IMR-90 (cell line): ENCODE results near the gene IL36A. TPM values are rescaled to one million over a fixed set of nuclear protein-coding genes. Genes with fewer than 3 reads are reported as not detected.

Experiments
- ATAC-seq: fragments of 200-7000 bp; cut with Tn5 transposase; 2 replicates; pipeline ENCODE4 v1.9.1; 2020; ENCODE audit warnings: low read depth, mild to moderate bottlenecking, moderate library complexity
- BruUV-seq: library from RNA; stranded (reverse); fragments of 400-500 nt; replicated peaks from 2 replicates; lab custom pipeline; 2021; lab: Mats Ljungman, UMichigan
- CTCF ChIA-PET: fragments of 300-600 bp; formaldehyde crosslinking; extraction: SDS; loops from one replicate; lab custom pipeline; 2021; ENCODE audit warnings: antibody characterized with exemption; lab: Yijun Ruan, JAX
- POLR2A ChIA-PET: fragments of 300-600 bp; sonication (Branson Sonifier 250); formaldehyde crosslinking; loops from one replicate; lab custom pipeline; 2022; ENCODE audit warnings: antibody characterized with exemption; ENCODE audit not compliant: unreplicated experiment; lab: Charles Lee
- DNase-seq: peaks from one replicate; pipeline ENCODE4 v3.0.0; 2013
- H2AFZ ChIP-seq: replicated peaks from 2 replicates; pipeline ENCODE3; 2013; ENCODE audit warnings: low read length, mild to moderate bottlenecking; ENCODE audit not compliant: poor library complexity
- H2AK5ac ChIP-seq: 2 replicates; pipeline ENCODE4 v1.6.1; 2013; ENCODE audit warnings: low read depth, low read length, inconsistent platforms
- H2AK9ac ChIP-seq: replicated peaks from 2 replicates; pipeline ENCODE3; 2013; ENCODE audit warnings: mild to moderate bottlenecking, low read depth, low read length, moderate library complexity; ENCODE audit not compliant: poor library complexity
- H2BK120ac ChIP-seq: 2 replicates; pipeline ENCODE4 v1.6.1; 2013; ENCODE audit warnings: low read depth, low read length, inconsistent platforms
- H2BK15ac ChIP-seq: 3 replicates; pipeline ENCODE4 v1.6.1; 2013; ENCODE audit warnings: low read depth, low read length, inconsistent platforms
- H2BK20ac ChIP-seq: 2 replicates; pipeline ENCODE4 v1.6.1; 2013; ENCODE audit warnings: low read depth, mild to moderate bottlenecking, inconsistent platforms, low read length, moderate library complexity
- H2BK5ac ChIP-seq: 2 replicates; pipeline ENCODE4 v1.6.1; 2013; ENCODE audit warnings: mild to moderate bottlenecking, low read depth, low read length, inconsistent platforms; ENCODE audit not compliant: poor library complexity, severe bottlenecking
- H3K14ac ChIP-seq: replicated peaks from 2 replicates; pipeline ENCODE4 v1.6.1; 2013; ENCODE audit warnings: low read depth, low read length, inconsistent platforms
- H3K18ac ChIP-seq: 2 replicates; pipeline ENCODE4 v1.6.1; 2013; ENCODE audit warnings: low read depth, low read length, control low read depth
- H3K23ac ChIP-seq: 2 replicates; pipeline ENCODE4 v1.6.1; 2013; ENCODE audit warnings: low read depth, low read length, inconsistent platforms
- H3K27ac ChIP-seq: 2 replicates; pipeline ENCODE4 v1.5.1; 2013; ENCODE audit warnings: mild to moderate bottlenecking, control low read depth, low read length; ENCODE audit not compliant: insufficient read depth
- H3K27me3 ChIP-seq: 2 replicates; pipeline ENCODE4 v1.6.1; 2013; ENCODE audit warnings: low read length; ENCODE audit not compliant: control insufficient read depth, insufficient read depth
- H3K36me3 ChIP-seq: 2 replicates; pipeline ENCODE4 v1.6.1; 2013; ENCODE audit warnings: low read length, mixed read lengths; ENCODE audit not compliant: control insufficient read depth, insufficient read depth
- H3K4ac ChIP-seq: 2 replicates; pipeline ENCODE4 v1.6.1; 2013; ENCODE audit warnings: low read depth, low read length, inconsistent platforms
- H3K4me1 ChIP-seq: 2 replicates; pipeline ENCODE4 v1.6.1; 2013; ENCODE audit warnings: low read length, mixed read lengths; ENCODE audit not compliant: control insufficient read depth, insufficient read depth
- H3K4me2 ChIP-seq: 2 replicates; pipeline ENCODE4 v1.6.1; 2013; ENCODE audit warnings: low read depth, mild to moderate bottlenecking, control low read depth, low read length, moderate library complexity
- H3K4me3 ChIP-seq: 2 replicates; pipeline ENCODE4 v1.5.1; 2013; ENCODE audit warnings: low read depth, mild to moderate bottlenecking, control low read depth, low read length, moderate library complexity; ENCODE audit not compliant: insufficient read depth
- H3K56ac ChIP-seq: 2 replicates; pipeline ENCODE4 v1.6.1; 2013; ENCODE audit warnings: low read length, inconsistent platforms; ENCODE audit not compliant: insufficient read depth; ENCODE audit errors: extremely low read depth
- H3K79me1 ChIP-seq, 2 experiments: 2 replicates each; pipeline ENCODE4 v1.6.1; 2013; ENCODE audit warnings: low read length in 2 of 2, inconsistent platforms in 1 of 2, low read depth in 1 of 2
- H3K9ac ChIP-seq: 2 replicates; pipeline ENCODE4 v1.6.1; 2013; ENCODE audit warnings: low read depth, low read length, control low read depth
- H3K9me1 ChIP-seq: 2 replicates; pipeline ENCODE4 v1.6.1; 2013; ENCODE audit warnings: low read length, inconsistent platforms; ENCODE audit not compliant: insufficient read depth
- H3K9me3 ChIP-seq: 2 replicates; pipeline ENCODE4 v1.6.1; 2013; ENCODE audit warnings: low read length; ENCODE audit not compliant: control insufficient read depth, insufficient read depth
- H4K20me1 ChIP-seq: 2 replicates; pipeline ENCODE4 v1.6.1; 2013; ENCODE audit warnings: low read length, inconsistent platforms; ENCODE audit not compliant: insufficient read depth
- H4K5ac ChIP-seq: 2 replicates; pipeline ENCODE4 v1.6.1; 2013; ENCODE audit warnings: mild to moderate bottlenecking, low read depth, low read length, control low read depth
- H4K8ac ChIP-seq, 2 experiments: 2 replicates each; pipeline ENCODE4 v1.6.1; 2013; ENCODE audit warnings: low read depth in 2 of 2, low read length in 2 of 2, control low read depth in 1 of 2, inconsistent platforms in 1 of 2
- H4K91ac ChIP-seq: 2 replicates; pipeline ENCODE4 v1.6.1; 2013; ENCODE audit warnings: low read depth, low read length, inconsistent platforms; ENCODE audit not compliant: insufficient read depth
- CTCF ChIP-seq: conservative IDR thresholded peaks from 2 replicates; pipeline ENCODE4 v1.5.1; 2012; ENCODE audit warnings: mild to moderate bottlenecking, low read depth, low read length, improper control_type of control experiment
- MAFK ChIP-seq: IDR thresholded peaks from 2 replicates; pipeline ENCODE4 v1.6.1; 2012; ENCODE audit warnings: low read depth, low read length, improper control_type of control experiment
- WGBS, 2 experiments: methylation state at CpG; one replicate each; pipeline versions ENCODE4 v1.1.5 to v1.1.7; 2013; ENCODE audit warnings: missing lambda C conversion rate in 2 of 2; ENCODE audit not compliant: insufficient read length in 1 of 2; ENCODE audit errors: extremely low coverage in 2 of 2; 5-methylcytosine and 5-hydroxymethylcytosine counted together
- dilution Hi-C: fragments of 300-500 bp; cut with HindIII; formaldehyde crosslinking; loops from one replicate; pipeline ENCODE4 v1.14.3; 2018; ENCODE audit warnings: low sequenced_read_pairs; ENCODE audit not compliant: unreplicated experiment
- in situ Hi-C: fragments of 300-500 bp; cut with MboI; formaldehyde crosslinking; loops from 3 replicates; pipeline ENCODE4 v1.14.3; 2019; ENCODE audit warnings: low sequenced_read_pairs, inconsistent platforms, mixed read lengths
- intact Hi-C: fragments of 100-400 bp; cut with micrococcal nuclease; formaldehyde crosslinking; loops from 2 replicates; pipeline ENCODE4 v1.10.0; 2022
- polyA plus RNA-seq, 3 experiments: library from polyadenylated mRNA; depleted of rRNA; stranded (reverse); fragments of >200 nt; gene quantifications; 2 replicates each; pipeline ENCODE4 v1.2.3, GENCODE V29; 2012; ENCODE audit warnings: low replicate concordance in 1 of 3
- total RNA-seq: library from RNA; depleted of rRNA; stranded (reverse); fragments of >200 nt; gene quantifications from 2 replicates; pipeline ENCODE4 v1.2.3, GENCODE V29; 2012

The IL36A gene
- total and polyA plus RNA-seq, 2 of the 4 experiments (the other 2 are of a cell fraction) = not detected

- H3K56ac ChIP-seq = no peak overlapping the region
- no peak overlapping the region for H2AK5ac ChIP-seq
- no peaks in the 10 kb centered on the region for H3K36me3 ChIP-seq
- dilution Hi-C loops (no loop called here), intact Hi-C loops (no loop called here), in situ Hi-C loops (no loop called here)
- ATAC-seq = no peak
- H2AK9ac ChIP-seq = no peak overlapping the region
- no peak overlapping the region for H2BK120ac ChIP-seq
- no peak overlapping the region for H3K4me3 ChIP-seq
- TF ChIP-seq CTCF (no peak), MAFK (peak; percentile 44)
- no peak overlapping the region for H4K5ac ChIP-seq
- no peak overlapping the region for H3K18ac ChIP-seq
- H2AFZ ChIP-seq = no peak overlapping the region
- ChIA-PET CTCF (no interaction called here), POLR2A (no interaction called here)
- no peaks in the 10 kb centered on the region for H4K20me1 ChIP-seq
- H2BK20ac ChIP-seq = no peak overlapping the region
- no peak overlapping the region for H3K23ac ChIP-seq
- no peak overlapping the region for H4K91ac ChIP-seq
- no peak overlapping the region for H3K27ac ChIP-seq
- no peaks in the 10 kb centered on the region for H3K9me1 ChIP-seq
- no peak overlapping the region for H2BK15ac ChIP-seq
- H3K9ac ChIP-seq = no peak overlapping the region
- no peak for DNase-seq
- no CpG with 5 or more reads among the region's 2 CpGs for WGBS, 2 experiments
- no peak overlapping the region for H3K4me2 ChIP-seq
- H4K8ac ChIP-seq = no peak overlapping the region
- peaks cover 1% of the 10 kb centered on the region for H3K27me3 ChIP-seq
- no peak overlapping the region for H3K14ac ChIP-seq
- H2BK5ac ChIP-seq = no peak overlapping the region
- no TSS peak for BruUV-seq
- H3K4ac ChIP-seq = no peak overlapping the region
- H3K9me3 ChIP-seq = 0 out of 2 replicates have a peak, but pooled peaks cover 3% of the 10 kb centered on the region
- H3K4me1 ChIP-seq = no peaks in the 10 kb centered on the region
- no peaks in the 10 kb centered on the region for H3K79me1 ChIP-seq
These were observed 2.6 kb upstream of the IL36A start for GRCh38 chr2:113002677-113003076.
